GM21786 (cell line): ENCODE data around the gene LLGL2.
"Not testable (repeated sequence)": the region's sequence is repeated elsewhere in the genome, so short reads cannot be mapped to it uniquely, and the experiment has no call there.

Experiments used
- ATAC-seq: cut with Tn5 transposase; IDR thresholded peaks from one replicate; pipeline ENCODE4 v1.9.1; 2021; ENCODE audit not compliant: unreplicated experiment

The LLGL2 gene

DNA sequence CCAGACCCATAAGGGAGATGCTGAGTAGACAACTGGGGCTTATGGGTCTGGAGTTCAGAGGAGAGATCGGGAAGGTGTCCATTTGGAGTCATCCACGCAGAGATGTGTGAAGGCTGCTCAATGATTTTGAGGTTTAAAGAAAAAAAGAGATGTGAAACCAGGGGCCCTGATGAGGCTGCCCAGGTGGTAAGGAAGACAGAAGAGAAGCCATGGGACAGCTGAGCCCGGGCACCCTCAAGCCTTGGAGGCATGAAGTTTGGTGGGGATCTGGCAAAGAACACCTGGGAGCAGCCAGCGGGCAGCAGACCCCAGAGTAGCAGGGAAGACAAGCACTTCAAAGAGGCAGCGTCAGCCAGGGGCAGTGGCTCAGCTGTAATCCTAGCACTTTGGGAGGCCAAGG is 41.3 kb downstream of the LLGL2 start:
- no peak for ATAC-seq

- no peak for ATAC-seq
These were observed 43.1 kb downstream of the LLGL2 start for GRCh38 chr17:75568412-75569255.

DNA sequence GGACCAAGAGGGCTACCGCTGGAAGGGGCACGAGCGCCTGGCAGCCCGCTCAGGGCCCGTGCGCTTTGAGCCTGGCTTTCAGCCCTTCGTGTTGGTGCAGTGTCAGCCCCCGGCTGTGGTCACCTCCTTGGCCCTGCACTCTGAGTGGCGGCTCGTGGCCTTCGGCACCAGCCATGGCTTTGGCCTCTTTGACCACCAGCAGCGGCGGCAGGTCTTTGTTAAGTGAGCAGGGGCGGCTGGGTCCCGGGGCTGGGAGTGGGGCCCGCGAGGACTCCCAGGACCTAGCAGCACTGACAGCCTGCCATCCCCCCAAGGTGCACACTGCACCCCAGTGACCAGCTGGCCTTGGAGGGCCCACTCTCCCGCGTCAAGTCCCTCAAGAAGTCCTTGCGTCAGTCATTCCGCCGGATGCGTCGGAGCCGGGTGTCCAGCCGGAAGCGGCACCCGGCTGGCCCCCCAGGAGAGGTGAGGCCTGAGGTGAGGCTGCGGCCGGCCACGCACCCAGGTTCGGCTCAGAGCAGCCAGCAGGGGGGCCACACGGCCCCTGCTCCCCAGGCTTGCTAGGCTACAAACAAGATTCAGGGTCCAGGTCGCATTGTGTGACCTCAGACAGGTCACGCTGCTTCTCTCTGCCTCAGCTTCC is 44.7 kb downstream of the LLGL2 start:
- ATAC-seq = no peak

DNA sequence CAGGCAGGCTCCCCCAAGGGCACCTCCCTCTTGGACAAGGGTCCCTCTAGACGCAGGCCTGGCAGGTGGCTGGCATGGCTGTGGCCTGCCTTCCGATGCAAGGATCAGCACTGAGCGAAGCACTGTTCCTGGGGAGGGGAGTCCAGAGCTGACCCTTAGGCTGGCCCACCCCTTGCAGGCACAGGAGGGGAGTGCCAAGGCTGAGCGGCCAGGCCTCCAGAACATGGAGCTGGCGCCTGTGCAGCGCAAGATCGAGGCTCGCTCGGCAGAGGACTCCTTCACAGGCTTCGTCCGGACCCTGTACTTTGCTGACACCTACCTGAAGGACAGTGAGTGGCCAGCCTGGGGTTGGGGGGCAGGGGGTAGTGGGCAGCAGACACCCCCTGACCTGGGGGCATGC is 45.3 kb downstream of the LLGL2 start:
- ATAC-seq = no peak

DNA sequence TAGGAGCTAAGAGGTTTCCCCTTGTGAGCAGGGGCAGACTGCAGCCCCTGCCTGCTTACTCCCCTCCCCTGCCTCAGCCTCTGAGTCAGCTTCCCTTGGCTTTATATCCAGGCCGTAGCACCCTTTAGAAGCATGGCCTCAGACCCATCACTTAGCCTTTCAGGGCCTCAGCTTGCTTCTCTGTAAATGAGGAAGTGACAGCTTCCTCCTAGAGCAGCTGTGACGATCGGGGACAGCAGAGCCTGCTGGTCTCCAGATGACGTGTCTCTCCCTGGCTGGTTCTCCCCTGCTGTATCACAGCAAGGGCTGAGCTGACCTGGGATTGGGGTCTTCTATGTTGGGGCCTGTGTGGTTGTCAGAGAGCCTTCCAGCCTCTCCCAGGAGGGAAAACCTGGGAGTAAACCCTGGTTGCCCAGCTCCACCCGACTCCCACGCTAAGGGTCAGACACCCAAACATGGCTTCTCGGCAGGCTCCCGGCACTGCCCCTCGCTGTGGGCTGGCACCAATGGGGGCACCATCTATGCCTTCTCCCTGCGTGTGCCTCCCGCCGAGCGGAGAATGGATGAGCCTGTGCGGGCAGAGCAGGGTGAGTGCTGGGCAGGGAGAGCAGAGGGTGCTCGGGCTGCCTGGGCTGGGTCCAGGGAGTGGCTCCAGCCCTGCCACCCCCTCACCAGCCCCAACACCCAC is 45.8 kb downstream of the LLGL2 start:
- no peak for ATAC-seq

DNA sequence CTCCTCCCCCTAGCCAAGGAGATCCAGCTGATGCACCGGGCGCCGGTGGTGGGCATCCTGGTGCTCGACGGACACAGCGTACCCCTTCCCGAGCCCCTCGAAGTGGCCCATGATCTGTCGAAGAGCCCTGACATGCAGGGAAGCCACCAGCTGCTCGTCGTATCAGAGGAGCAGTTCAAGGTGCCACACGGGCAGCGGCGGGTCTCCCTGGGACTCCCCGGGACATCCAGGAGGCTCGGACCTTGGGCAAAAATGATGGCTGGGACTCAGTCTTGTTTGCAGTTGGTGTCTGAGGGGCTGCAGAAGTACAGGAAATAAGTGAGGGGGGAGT is 46.4 kb downstream of the LLGL2 start:
- ATAC-seq = no peak

DNA sequence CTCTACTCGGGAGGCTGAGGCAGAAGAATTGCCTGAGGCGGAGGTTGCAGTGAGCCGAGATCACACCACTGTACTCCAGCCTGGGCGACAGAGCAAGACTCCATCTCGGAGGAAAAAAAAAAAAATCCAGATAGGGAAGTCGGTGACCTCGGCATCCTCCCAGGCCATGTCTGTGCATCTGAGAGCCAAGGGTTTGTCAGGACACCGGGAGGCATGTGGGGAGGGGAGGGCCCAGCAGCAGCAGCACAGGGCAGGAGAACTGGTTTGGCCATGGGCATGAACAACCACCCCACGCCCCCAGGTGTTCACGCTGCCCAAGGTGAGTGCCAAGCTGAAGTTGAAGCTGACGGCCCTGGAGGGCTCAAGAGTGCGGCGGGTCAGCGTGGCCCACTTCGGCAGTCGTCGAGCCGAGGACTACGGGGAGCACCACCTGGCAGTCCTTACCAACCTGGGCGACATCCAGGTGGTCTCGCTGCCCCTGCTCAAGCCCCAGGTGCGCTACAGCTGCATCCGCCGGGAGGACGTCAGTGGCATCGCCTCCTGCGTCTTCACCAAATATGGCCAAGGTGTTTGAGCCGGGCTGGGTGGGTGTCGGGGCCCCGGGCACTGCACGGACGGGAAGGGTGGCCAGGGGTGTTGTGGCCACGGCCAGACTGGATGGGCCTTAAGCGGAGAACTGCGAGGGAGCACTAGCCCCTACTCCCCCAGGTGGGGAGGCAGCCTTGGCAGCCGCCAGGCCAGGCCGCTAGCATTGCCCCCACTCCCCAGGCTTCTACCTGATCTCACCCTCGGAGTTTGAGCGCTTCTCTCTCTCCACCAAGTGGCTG is 47.4 kb downstream of the LLGL2 start:
- no peak for ATAC-seq

DNA sequence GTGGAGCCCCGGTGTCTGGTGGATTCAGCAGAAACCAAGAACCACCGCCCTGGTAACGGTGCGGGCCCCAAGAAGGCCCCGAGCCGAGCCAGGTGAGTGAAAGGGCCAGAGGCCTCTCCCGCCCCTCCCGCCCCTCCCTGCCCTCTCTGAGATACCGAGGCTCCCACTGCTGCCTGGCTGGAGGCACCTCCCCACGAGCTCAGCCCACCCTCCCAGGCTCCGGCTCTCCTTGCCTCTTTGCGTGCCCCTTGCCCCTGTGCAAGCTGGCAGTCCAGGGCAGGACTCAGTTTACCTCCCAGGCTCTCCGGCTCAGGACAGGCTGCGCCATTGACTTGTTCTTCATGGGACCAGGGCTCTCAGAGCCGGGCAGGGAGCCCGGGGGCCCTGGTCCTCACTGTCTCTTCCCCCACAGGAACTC is 48.1 kb downstream of the LLGL2 start:
- no peak for ATAC-seq

DNA sequence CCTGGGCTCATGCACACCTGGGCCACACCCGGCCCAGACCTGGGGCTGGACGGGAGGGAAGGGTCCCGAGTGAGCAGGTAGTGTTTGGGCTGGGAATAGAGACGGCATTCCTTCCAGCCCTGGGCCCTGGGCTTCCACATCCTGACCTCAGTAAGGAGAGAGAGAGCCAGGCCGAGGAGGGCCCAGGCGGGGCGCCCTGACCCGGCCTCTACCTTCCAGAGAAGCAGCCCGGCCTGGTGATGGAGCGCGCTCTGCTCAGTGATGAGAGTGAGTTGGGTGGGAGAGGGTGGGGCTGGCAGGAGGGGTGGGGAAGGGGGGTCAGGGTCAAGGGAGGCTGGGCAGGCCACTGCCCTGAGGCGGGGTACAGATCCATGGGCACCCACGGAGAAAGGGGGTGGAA is 48.5 kb downstream of the LLGL2 start:
- no peak for ATAC-seq

DNA sequence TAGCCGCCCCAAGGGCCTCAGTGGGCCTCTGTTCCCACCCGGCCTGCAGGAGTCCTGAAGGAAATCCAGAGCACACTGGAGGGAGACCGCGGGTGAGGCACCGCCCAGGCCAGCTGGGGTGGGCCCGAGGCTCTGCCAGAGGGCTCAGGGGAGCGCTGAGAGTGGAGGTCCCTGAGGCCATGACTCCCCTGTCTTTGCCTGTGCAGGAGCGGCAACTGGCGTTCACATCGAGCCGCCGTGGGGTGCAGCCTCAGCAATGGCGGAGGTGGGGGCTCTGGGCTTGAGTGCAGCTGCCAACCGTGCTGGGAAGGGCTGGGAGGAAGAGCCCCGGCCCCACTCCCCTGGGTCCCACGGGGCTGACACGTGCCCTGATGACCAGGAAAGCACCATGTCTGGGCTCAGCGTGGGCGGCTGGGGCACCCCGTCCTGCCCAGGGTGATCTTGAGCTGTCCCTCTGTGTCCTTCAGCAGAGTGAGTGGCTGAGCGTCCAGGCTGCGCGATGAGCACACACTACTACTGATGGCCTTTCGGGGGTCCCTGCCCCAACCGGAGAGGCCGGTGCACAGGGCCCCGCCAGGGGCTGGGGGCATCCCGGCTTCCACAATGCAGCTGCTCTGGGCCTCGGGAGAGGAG is 49.0 kb downstream of the LLGL2 start:
- no peak for ATAC-seq

- no peak for ATAC-seq
These were observed 49.7 kb downstream of the LLGL2 start for GRCh38 chr17:75575197-75575596.

- ATAC-seq = no peak
These were observed 50.2 kb downstream of the LLGL2 start for GRCh38 chr17:75575728-75576127.

DNA sequence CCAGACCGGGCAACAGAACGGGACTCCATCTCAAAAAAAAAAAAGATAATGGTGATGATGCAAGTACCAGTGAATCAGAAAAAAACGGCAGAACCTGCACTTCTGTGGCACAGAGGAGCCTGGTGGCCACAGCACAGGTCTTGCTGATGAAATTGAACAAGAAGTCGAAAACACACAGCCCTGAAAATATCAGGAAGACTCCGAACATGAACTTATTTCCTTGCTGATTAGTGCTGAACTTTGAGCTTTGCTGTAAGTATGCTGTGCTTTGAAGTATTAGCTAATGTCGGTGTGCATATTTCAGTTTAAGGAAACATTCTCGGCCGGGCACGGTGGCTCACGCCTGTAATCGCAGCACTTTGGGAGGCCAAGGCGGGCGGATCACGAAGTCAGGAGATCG is 51.2 kb downstream of the LLGL2 start:
- no peak for ATAC-seq

GRCh38 chr17:75581121-75581725 is 55.7 kb downstream of the LLGL2 start:
- ATAC-seq = not testable (repeated sequence)

GRCh38 chr17:75583197-75583596 is 57.7 kb downstream of the LLGL2 start:
- ATAC-seq = not testable (repeated sequence)

DNA sequence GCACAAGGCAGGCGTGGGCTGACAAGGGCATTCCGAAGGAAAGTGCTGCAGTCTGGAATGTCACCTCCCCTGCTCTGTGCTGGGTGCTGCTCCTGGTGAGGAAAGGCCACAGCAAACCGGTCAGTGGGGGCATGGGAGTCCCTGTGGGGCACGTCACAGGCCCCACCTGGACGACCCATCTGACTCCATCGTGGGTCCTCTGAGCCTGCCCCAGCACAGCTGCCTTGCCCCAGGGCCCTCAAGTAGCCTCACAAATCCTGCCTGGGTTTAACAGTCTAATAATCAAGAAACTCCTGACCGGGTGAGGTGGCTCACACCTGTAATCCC is 59.3 kb downstream of the LLGL2 start:
- ATAC-seq = no peak

- no peak for ATAC-seq
These were observed 62.4 kb downstream of the LLGL2 start, which contains the start of gene MYO15B for GRCh38 chr17:75587675-75588595. Gene MYO15B (plus strand): TSS chr17:75587800. CDS start chr17:75588058, 258 bp downstream.

- peak; percentile 4 for ATAC-seq
These were observed 63.1 kb downstream of the LLGL2 start for GRCh38 chr17:75588596-75589011.
